Keratinocyte (primary cell): Measurements from ENCODE around the gene ACAT2.

Experiments
- CTCF ChIP-seq, 3 experiments: IDR thresholded peaks in 1 of 3; conservative IDR thresholded peaks in 1 of 3; optimal IDR thresholded peaks in 1 of 3; 2 replicates in 2 of 3; 3 replicates in 1 of 3; pipeline versions ENCODE3 to v1.5.1; 2011; ENCODE audit warnings: low read length in 3 of 3, mild to moderate bottlenecking in 3 of 3, moderate library complexity in 2 of 3, control low read depth in 1 of 3, inconsistent platforms in 1 of 3; ENCODE audit not compliant: insufficient read depth in 2 of 3; ENCODE audit errors: extremely low read depth in 1 of 3
- EZH2 ChIP-seq: IDR thresholded peaks from one replicate; pipeline ENCODE4 v1.6.1; 2012; ENCODE audit warnings: inconsistent platforms, mild to moderate bottlenecking, low read length, moderate library complexity

- TF ChIP-seq EZH2: no peak
- TF ChIP-seq CTCF (optimal IDR thresholded peaks at IDR 0.05 in 1 of 3, IDR thresholded peaks at IDR 0.05 in 1 of 3, conservative IDR thresholded peaks at IDR 0.05 in 1 of 3; ENCODE audit: extremely low read depth in 1 of 3, insufficient read depth in 2 of 3, low read length in 3 of 3): no peak
Measured at GRCh38 chr6:159761873-159762680, at the start of gene ACAT2.
